Measurements from ENCODE around the gene FCAR.

GRCh38 chr19:54850930-54851329 lies 23.1 kb upstream of the FCAR start:
- TF ChIP-seq POLR2A (IDR thresholded peaks at IDR 0.05; ENCODE audit: low read depth, low read length) (no peak), POLR2AphosphoS5 (IDR thresholded peaks at IDR 0.05; ENCODE audit: low read depth, low read length) (no peak), SPI1 (IDR thresholded peaks at IDR 0.05; ENCODE audit: low read depth, low read length) (no peak), TAF1 (IDR thresholded peaks at IDR 0.05; ENCODE audit: low read depth, low read length) (no peak)
